Body of pancreas (tissue), 4 donors: ENCODE results near the gene IGLL5. TPM values are rescaled to one million over a fixed set of nuclear protein-coding genes. Genes with fewer than 3 reads are reported as not detected.

Source experiments
- ATAC-seq: fragments of 150-250 bp; one replicate; pipeline ENCODE4 v1.9.1; 2016
- DNase-seq, 4 donors: peaks; one replicate each; pipeline ENCODE4 v3.0.0-alpha.2; 2019
- H3K27ac ChIP-seq, 4 donors: fragments of 200-600 bp; sonication (generic); 1 replicate in 3 of 4; 2 replicates in 1 of 4; pipeline versions ENCODE4 v1.5.1 to v1.6.1; 2016 to 2019; ENCODE audit warnings: mild to moderate bottlenecking in 1 of 4, mixed read lengths in 1 of 4, moderate library complexity in 1 of 4
- H3K27me3 ChIP-seq, 2 donors: fragments of 200-600 bp; sonication (generic); one replicate each; pipeline ENCODE4 v1.6.0; 2016; ENCODE audit warnings: mild to moderate bottlenecking in 1 of 2
- H3K36me3 ChIP-seq, 2 donors: fragments of 200-600 bp; sonication (generic); replicated peaks in 1 of 2; 2 replicates each; pipeline ENCODE4 v1.5.1; 2016; ENCODE audit warnings: low read depth in 2 of 2; ENCODE audit not compliant: insufficient read depth in 1 of 2
- H3K4me1 ChIP-seq: fragments of 200-600 bp; sonication (generic); one replicate; pipeline ENCODE4 v1.6.0; 2016
- H3K4me3 ChIP-seq, 2 donors: fragments of 200-600 bp; sonication (generic); 1 replicate in 1 of 2; 2 replicates in 1 of 2; pipeline ENCODE4 v1.5.1; 2016 to 2019
- H3K9me3 ChIP-seq, 3 donors: fragments of 200-600 bp; sonication (generic); 1 replicate in 2 of 3; 2 replicates in 1 of 3; pipeline ENCODE4 v1.5.1; 2016
- POLR2A ChIP-seq, 3 donors: fragments of 450-650 bp; IDR thresholded peaks; one replicate each; pipeline ENCODE4 v1.6.1; 2016; ENCODE audit warnings: antibody characterized with exemption in 3 of 3, mild to moderate bottlenecking in 2 of 3
- WGBS, 2 donors: methylation state at CpG; one replicate each; pipeline ENCODE4 v1.1.5; 2017; 5-methylcytosine and 5-hydroxymethylcytosine counted together
- intact Hi-C: fragments of 100-400 bp; cut with DNase I; formaldehyde crosslinking; loops from one replicate; pipeline ENCODE4 v1.15.1; 2023
- total RNA-seq, 2 donors: library from RNA; depleted of rRNA; stranded (reverse); fragments of >200 nt; gene quantifications; one replicate each; pipeline ENCODE4 v1.1.0, GENCODE V29; 2016
- TF ChIP-seq, protein P1 (sequence below), 7 experiments: fragments of 450-650 bp in 4 of 7; fragments of 200-600 bp in 3 of 7; sonication (generic) in 3 of 7; IDR thresholded peaks; one replicate each; pipeline ENCODE4 v1.5.1; 2016 to 2019; ENCODE audit warnings: antibody characterized with exemption in 7 of 7

The IGLL5 gene
- total RNA-seq, 2 donors from 2014 or later: 3.4 to 5.3 TPM

DNA sequence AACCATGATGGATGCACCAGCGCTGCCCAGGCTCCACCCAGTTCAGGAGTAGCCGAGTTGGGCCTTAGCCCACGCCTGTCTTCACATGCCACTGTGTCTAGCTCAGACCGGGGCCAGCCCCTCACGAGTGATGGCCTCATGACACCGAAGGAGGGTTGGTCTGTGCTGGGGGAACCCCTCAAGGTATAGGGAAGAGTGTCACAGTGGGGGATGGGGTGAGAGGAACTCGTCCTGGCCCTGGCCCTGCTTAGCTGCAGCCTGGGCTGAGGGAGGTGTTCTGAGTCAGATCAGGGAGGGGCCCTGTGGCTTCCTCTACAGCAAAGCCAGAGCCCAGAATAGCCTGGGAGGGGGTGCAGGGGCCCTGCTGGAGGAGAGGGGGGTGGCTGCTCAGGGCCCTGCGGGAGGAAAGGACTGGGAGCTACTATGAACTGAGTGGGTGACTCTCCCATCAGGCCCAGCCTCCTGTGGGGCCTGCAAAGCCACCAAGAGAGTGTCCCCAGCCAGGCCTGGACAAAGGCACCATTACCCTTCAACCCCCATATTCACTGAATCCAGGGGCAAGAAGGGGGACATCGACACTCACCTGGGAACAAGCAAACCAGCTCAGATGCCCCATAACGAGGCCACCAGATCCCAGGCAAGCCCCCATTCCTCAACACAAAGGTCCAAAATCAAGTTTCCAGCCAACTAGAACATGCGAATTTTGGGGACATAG is 41.2 kb downstream of the IGLL5 start:
- Histone ChIP-seq H3K27ac (no peak overlapping the region), H3K9me3 (no peaks in the 10 kb centered on the region), H3K27me3 (no peaks in the 10 kb centered on the region), H3K4me1 (no peaks in the 10 kb centered on the region), H3K4me3 (no peak overlapping the region), H3K36me3 (no peaks in the 10 kb centered on the region)
- TF ChIP-seq, protein P1, sequence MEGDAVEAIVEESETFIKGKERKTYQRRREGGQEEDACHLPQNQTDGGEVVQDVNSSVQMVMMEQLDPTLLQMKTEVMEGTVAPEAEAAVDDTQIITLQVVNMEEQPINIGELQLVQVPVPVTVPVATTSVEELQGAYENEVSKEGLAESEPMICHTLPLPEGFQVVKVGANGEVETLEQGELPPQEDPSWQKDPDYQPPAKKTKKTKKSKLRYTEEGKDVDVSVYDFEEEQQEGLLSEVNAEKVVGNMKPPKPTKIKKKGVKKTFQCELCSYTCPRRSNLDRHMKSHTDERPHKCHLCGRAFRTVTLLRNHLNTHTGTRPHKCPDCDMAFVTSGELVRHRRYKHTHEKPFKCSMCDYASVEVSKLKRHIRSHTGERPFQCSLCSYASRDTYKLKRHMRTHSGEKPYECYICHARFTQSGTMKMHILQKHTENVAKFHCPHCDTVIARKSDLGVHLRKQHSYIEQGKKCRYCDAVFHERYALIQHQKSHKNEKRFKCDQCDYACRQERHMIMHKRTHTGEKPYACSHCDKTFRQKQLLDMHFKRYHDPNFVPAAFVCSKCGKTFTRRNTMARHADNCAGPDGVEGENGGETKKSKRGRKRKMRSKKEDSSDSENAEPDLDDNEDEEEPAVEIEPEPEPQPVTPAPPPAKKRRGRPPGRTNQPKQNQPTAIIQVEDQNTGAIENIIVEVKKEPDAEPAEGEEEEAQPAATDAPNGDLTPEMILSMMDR (IDR thresholded peaks at IDR 0.05): no peak
- TF ChIP-seq POLR2A (IDR thresholded peaks at IDR 0.05): no peak
- DNase-seq: peak in 1 of 4 donors; percentile 25
- ATAC-seq: no peak
- WGBS, 2 donors: 48 to 64% methylated on average over 5 to 11 of the region's 11 CpGs
- intact Hi-C loops: no loop called here

DNA sequence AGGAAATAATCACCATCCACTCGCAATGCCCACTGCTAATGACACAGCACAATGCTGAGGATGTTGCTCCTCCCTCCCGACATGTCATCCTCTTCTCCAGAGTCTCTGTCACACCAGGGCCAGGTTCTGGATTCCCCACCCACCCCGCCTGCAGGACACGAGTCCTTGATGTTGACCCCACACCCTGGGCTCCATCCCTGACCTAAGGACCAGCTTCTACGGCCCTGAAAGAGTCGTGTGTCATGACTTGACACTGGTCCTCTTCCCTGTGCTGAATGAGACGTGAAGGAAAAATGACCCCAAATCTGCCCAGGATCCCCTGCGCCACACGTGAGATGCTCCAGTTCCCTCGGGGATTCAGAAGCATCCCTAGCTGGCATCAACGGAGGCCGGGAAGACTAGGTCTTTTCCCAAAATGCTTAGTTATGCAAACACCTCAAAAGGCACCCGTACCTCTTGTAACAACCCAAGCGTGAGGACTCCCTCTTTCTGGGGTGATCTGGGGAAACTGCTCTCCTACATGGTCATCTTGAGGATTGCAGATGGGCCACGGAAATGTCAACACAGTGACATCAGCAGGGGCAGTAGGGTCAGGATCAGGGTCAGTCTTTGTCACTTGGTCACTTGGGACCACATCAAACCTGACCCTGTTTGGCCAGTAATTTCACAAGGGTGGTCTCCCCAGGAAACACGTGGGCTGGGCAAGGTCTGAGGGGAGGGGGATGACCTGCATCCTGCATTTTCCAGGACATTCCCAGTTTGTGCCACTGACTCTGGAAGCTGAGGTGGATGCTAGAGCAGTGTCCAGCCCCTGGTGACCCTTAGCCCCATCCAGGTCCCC is 42.0 kb downstream of the IGLL5 start:
- no peaks in the 10 kb centered on the region for H3K36me3 ChIP-seq
- intact Hi-C loops: no loop called here
- TF ChIP-seq POLR2A (IDR thresholded peaks at IDR 0.05): no peak
- TF ChIP-seq, protein P1 (IDR thresholded peaks at IDR 0.05): no peak
- no peaks in the 10 kb centered on the region for H3K27me3 ChIP-seq
- H3K4me3 ChIP-seq: no peak overlapping the region
- DNase-seq (no peak), ATAC-seq (no peak)
- H3K27ac ChIP-seq: no peak overlapping the region
- H3K4me1 ChIP-seq: no peaks in the 10 kb centered on the region
- H3K9me3 ChIP-seq: no peaks in the 10 kb centered on the region
- 74 to 78% methylated on average over 15 to 16 of the region's 16 CpGs for WGBS, 2 donors

DNA sequence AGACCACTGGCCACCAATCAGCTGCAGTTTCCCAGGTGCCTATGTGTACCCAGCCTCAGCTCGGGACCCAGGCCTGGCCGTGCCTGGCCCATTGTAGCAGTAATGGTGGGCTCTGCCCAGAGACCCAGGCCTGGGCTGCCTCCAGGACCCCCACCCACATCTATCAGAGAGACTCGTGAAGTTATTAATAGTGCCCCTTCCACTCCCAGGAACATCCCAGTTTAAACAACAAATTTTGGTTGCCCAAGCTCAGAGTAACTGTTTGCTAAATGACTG is 42.5 kb downstream of the IGLL5 start:
- ATAC-seq: no peak
- Histone ChIP-seq H3K4me3 (no peak overlapping the region), H3K9me3 (no peaks in the 10 kb centered on the region), H3K27ac (no peak overlapping the region), H3K4me1 (no peaks in the 10 kb centered on the region), H3K27me3 (no peaks in the 10 kb centered on the region), H3K36me3 (no peaks in the 10 kb centered on the region)
- WGBS, 2 donors: 72 to 74% methylated on average over 3 of the region's 3 CpGs
- intact Hi-C loops: no loop called here
- DNase-seq: no peak
- no peak for TF ChIP-seq POLR2A (IDR thresholded peaks at IDR 0.05)

DNA sequence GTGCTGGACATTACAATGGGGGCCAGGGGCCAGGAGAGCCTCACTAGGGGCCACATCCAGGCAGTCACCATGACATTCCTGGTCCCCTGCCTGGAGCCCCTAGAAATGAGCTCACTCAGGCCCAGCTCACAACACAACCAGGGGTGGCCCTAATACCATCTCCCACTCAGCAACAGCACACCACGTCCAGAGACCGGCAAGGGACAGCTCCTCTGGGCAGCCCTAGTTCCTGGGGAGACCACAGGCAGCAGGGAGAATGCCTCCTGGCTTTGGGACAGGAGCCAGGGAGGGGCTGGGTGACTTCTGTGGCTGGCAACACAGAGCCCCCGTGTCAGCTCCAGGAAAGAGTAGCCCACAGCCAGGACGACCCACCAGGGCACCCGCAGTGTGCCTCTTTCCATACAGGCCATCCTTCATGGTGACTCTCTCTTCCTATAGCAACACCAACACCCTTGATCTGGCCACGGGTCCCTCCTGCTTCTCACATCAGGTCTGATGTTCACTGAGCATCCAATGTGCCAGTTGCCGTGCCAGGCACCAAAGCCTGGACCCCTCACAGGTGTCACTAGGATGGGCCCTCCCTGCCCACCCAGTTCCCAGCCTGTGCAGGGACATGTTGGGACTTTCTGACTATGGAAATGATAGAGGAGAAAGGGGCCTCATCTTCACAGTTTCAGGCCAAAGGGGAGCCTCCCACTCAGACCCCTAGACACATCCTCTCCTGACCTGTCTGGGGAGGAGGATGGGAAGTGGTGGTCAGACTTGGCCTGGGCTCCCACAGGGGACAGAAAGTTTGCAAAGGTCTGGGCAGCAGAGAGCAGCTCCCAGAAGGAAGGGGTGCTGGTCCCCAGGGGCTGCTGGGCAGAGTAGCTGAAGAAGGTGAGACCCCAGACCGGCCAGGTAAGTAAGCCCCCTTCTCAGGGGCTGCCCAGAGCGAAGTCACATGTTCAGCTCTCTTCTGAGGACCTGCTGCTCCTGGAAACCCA is 43.2 kb downstream of the IGLL5 start:
- Histone ChIP-seq H3K9me3 (no peaks in the 10 kb centered on the region), H3K27ac (no peak overlapping the region), H3K4me1 (no peaks in the 10 kb centered on the region), H3K4me3 (no peak overlapping the region), H3K27me3 (no peaks in the 10 kb centered on the region), H3K36me3 (no peaks in the 10 kb centered on the region)
- ATAC-seq (no peak), DNase-seq (no peak)
- intact Hi-C loops: no loop called here
- WGBS, 2 donors: 55 to 63% methylated on average over 6 to 9 of the region's 9 CpGs
- TF ChIP-seq, protein P1 (IDR thresholded peaks at IDR 0.05): no peak
- TF ChIP-seq POLR2A (IDR thresholded peaks at IDR 0.05): no peak
